ENCODE results near the gene VDR.

DNA sequence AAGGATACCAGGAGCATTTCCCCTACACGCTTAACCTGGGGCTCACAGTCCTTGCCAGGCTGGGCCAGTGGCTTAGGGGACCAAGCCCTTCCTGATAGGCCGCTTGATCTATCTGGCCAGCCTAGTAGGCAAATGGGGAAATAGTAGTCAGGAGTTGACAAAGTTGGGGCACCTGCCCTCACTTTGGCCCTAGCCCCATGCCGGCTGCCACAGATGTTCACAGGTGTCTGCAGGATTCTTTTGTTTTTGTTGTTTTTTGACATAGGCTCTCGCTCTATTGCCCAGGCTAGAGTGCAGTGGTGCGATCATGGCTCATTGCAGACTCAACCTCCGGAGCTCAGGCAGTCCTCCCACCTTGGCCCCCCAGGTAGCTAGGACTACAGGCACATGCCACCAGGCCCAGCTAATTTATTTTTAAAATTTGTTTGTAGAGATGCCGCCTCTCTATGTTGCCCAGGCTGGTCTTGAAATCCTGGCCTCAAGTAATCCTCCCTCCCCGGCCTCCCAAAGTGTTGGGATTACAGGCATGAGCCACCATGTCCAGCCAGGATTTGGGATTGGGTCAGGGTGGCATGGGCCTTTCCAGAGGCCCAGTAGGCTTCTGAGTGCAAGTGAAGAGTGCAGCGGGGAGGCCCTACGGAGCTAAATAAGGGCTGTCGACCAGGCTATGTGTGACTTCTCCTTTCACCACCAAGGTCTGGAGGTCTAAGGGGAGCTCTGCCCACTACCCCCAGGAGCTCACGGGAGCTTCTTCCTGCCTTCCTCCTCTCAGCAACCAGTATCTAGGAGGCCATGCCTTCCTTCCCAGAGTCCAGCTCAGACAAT lies 69.6 kb downstream of the VDR start:
- TF ChIP-seq ZFP30 (CRISPR knock-in tag; IDR thresholded peaks at IDR 0.05) (no peak), TCF4 (CRISPR knock-in tag; IDR thresholded peaks at IDR 0.05; ENCODE audit: borderline replicate concordance) (no peak)
